Measurements from ENCODE around the gene PEX5.
A peak's percentile ranks its signal among the peaks of the same experiment; 100 is the strongest.

Gene PEX5

DNA sequence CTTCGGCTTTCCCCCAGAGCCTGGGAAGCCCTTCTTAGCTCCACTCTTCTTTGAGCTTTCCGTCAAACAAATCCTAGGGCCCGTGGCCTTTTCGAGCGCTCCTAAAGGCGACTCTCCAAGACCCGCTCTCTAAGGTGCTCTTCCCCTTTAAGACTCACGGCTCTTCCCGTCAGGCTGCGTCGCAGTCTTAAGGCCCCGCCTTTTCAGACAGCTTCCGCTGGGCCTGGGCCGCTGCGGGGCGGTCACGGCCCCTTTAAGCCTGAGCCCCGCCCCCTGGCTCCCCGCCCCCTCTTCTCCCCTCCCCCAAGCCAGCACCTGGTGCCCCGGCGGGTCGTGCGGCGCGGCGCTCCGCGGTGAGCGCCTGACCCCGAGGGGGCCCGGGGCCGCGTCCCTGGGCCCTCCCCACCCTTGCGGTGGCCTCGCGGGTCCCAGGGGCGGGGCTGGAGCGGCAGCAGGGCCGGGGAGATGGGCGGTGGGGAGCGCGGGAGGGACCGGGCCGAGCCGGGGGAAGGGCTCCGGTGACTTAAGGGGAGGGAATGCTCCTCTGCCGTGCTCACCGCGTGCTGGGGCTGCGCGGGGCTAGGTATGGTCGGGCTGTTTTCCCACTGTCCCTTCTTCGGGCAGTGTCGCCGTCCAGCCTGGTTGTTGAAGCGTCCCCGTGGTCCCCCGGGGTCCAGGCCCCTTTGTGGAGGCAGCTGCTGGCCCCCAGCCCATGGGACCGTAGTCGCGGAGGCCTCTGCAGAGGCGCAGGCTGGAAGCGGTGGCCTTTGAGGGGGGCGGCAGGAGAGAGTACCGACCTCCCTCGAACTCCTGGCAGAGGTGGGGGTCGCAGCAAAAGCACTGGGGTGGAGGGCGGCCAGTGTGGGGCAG lies at the start of gene PEX5:
PEX5 (plus strand) TSS at position 289 of the 870 bp plus-strand sequence. CDS start 692 bp downstream, outside the sequence.
- peak; percentile 83 for DNase-seq

DNA sequence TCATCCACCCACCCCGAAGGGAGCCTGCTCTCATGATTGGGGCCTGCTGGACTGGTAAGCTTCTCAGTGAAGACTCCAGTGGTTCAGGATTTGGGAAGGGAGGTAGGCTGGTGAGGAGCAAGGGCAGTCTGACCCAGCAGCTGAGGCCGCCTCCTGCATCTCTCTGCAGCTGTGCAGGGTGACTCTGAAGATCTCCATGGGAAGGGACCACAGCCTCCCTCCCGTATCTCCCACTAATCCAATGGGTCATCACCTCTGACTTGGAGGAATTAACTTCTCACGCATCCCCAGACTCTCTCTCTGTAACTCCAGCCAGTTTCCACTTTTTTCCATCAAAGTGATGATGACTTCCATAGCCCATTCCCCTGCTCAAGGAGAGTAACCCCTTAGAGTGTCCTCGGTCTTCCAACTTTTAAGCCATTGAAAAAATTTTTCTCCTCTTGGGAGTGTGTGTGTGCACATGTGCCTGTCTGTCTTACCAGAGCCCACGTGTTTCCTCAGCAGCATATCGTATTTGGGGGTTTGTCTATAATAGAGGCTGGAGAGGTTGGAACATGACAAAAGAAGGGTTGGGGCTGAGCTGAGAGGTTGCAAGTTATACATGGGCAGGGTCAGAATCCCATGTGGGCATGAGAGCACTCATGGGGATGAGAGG lies 48.0 kb upstream of the PEX5 start:
- DNase-seq: no peak

DNA sequence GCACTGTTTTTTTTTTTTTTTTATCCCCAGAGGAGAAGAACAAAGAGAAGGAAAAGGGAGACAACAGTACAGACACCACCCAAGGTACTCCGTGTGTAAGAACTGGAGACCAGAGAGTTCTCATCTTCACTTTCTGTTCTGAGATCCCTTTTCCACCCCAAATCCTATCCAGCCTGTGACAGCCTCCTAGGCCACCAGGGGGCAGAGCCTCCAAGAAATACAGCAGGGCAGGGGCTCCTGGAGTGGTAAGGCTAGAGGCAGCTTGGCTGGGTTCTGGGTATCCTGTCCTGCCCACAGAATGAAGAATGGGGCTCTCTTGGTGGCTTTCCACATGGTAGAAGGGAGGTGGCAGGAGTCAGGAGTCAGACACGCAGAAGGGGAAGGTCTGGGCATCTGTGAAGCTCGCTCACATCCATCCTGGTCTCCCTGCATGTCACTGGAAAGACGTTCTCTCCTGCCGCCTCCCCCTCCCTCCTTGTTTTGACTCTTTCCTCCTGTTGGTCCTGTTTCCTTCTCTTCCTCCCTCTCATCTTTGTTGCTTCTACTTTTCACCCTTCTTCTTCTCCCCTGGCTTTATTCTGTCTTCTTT lies 47.3 kb upstream of the PEX5 start:
- peak; percentile 59 for DNase-seq

DNA sequence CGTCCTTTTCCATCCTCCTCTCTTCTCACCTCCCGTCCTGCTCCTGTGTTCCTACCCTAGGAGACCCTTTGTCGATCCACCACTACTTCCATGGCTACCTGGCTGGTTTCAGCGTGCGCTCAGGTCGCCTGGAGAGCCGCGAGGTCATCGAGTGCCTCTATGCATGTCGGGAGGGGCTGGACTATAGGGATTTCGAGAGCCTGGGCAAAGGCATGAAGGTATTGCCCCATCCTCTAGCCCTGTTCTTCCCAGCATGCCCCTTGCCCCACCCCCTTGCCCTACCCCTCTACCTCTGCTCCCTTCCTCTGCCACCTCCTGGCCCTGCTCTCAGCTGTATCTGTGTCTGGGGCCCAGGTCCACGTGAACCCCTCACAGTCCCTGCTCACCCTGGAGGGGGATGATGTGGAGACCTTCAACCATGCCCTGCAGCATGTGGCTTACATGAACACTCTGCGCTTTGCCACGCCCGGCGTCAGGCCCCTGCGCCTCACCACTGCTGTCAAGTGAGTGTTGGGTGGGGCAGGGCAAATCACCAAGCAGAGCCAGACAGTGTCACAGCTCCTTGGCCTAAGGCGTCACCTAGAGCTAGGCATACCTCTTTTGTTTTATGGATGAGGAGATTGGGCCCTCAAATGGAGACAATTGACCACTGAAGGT lies 46.5 kb upstream of the PEX5 start:
- no peak for DNase-seq

DNA sequence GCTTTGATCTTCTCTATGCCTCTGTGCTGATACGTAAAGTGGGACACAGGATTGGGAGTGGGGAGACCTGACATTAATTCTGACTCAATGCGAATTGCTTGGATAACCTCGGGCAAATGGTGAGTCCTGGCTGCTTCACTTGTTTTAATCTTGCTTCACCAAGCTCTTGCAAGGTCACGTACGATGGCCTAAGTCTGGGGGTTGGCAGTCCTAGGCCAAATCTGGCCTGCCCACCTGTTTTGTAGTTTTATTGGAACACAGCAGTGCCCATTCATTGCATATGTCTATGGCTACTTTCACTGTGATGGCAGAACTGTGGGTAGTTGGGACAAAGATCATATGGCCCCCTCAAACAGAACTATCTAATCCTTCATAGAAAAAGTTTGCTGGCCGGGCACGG lies 45.9 kb upstream of the PEX5 start:
- no peak for DNase-seq

DNA sequence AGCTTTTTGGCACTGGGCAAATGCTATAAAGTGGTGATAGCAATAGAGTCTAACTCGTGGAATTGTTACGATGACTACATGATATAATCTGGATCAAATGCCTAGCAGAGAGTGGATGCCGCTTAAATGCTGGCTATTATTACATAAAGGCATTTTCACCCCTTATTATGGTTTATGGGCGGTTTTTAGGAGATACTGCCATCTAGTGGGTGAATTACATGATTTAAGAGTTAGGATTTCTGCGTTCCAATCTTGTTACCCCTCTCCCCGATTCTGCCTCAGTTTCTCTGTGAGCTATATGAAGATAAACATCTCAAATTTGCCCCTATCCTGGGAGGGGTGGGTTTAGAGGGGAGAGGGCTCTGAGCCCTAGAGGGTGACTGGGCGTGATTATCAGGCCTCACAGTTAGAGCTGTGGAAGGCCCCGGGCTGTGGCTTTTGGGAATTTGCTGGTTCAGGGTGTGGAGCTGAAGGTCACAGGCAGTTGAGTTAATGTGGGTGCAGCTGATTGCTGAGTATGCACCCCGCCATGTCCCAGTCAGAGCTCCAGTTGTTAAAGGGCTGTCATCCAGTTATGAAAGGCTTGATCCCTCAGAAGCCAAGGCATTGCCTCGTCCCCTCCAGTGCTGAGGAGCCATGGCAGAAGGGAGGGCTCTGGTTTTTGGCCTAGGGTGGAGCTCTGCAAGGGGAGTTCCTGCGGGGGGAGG lies 44.9 kb upstream of the PEX5 start:
- no peak for DNase-seq

DNA sequence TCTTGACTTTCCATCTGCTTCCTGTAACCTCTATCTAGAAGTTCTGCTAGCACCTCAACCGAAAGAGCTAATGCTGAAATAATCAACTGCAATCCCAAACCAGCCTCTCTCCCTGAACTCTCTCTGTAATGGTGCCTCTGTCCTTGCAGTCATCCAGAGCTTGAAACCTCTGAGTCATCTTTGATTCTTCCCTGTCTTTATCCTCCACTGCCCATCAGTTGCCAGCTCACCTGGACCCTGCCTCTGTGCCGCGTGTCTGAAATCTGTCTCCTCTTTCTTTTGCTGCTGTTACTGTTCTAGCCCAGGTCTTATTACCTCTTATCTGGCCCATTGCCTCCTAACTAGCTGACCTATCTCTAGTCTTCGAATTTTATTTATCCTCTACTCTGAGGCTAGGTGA lies 43.8 kb upstream of the PEX5 start:
- no peak for DNase-seq

DNA sequence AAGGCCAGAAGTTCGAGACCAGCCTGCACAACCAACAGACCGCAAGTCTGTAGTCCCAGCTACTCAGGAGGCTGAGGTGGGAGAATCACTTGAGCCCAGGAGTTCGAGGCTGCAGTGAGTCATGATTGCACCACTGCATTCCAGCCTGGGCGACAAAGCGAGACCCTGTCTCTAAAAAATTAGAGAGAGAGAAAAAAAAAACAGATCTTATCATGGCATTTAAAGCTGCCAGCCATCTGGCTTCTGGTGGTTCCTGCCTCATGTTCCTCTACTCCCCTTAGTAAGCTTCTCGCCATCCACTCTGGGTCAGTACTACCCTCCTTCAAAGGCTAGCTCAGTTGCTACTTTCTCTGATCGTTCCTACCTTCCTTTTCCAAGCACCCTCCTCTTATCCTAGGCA lies 43.3 kb upstream of the PEX5 start:
- no peak for DNase-seq

DNA sequence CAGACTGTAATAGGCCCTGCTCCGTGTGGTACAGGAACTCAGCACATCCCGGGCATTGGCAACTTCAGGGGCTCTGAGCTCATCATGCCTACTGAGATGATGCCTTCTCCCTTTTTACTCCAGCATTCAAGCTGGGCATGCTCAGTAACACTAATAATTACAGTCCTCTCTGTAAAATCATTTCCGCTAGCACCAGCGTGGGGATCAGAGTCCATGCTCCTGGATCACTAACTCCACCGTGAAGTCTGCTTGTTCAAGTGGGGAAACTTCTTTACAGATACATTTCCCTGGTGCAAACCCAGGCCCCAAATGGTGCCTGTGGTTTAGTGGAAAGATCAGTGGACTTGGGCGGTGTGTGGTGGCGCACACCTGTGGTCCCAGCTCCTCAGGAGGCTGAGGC lies 42.6 kb upstream of the PEX5 start:
- no peak for DNase-seq

DNA sequence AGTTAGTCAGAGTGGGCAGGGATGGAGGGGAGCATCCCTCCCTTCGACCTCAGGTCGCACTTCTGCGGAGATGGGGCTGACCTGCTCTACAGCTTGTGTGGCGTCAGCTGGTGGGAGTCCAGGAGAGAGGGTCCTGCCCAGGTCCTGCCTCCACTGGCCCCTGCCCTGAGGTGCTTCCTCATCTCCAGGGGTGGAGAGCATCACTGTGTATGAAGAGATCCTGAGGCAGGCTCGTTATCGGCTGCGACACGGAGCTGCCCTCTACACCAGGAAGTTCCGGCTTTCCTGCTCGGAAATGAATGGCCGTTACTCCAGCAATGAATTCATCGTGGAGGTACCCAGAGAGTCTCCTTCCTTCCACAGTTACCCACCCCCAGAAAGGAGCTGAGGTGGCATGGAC lies 39.1 kb upstream of the PEX5 start:
- no peak for DNase-seq

DNA sequence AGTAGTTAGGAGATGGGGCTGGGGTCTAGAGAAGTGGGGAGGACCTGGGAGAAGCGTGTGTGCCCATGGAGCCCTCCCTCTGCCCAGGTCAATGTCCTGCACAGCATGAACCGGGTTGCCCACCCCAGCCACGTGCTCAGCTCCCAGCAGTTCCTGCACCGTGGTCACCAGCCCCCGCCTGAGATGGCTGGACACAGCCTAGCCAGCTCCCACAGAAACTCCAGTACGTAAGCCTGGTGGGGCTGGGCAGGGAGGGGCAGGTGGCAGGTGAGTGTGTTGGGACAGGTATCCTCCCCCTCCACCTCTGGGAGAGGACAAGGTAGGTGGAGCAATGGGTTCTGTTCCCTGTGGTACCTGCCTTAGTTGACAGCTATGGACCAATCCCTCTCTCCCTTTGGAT lies 38.6 kb upstream of the PEX5 start:
- no peak for DNase-seq

DNA sequence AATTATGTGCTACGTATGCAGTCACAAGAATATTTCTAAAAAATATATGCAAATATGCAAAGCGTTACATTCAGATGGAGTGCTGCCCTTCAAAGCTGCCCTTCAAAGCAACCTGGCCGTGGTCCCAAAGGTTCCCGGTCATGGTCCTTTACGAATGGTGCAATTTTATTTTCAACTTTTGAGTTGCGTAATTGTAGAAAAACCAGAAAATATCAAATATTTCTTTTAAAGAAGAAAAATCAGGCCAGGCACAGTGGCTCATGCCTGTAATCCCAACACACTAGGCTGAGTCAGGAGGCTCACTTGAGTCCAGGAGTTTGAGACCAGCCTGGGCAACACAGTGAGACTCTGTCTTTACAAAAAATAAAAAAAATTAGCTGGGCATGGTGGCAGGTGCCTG lies 38.0 kb upstream of the PEX5 start:
- no peak for DNase-seq

DNA sequence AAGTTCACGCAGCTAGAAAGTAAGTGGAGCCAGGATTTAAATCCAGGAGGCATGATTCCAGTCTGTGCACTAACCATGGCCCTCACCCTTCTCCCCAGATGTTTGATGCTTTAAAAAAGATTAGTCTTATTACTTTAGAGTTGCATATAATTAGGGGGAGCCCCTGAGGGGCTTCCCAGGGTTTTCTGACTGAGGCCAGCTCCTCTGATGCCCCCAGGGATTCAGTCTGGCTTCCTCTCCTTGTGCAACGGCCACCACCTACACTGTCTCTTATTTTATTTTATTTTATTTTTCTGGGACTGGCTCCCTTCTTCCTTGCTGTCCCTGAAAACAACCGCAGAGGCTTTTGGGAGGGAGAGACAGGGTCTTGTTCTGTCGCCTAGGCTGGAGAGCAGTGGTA lies 36.7 kb upstream of the PEX5 start:
- no peak for DNase-seq

DNA sequence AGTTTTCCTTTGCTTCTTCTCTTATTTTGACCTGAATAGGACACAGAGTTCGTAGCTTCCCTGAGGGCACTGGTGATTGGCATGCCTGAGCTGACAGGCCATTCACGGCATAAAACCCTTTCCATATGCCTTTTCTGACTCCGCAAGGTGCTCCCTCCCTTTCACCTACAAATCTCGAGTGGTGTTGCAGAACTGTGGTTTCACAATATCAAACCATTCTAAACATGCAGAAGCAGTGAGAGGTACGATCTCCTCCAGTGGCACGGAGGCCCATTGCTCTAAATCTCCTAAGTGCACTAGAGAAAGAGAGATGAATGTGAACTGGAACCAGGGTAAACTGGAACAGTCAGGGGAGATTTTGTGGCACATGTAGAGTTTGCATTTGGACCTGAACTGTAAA lies 35.4 kb upstream of the PEX5 start:
- no peak for DNase-seq

DNA sequence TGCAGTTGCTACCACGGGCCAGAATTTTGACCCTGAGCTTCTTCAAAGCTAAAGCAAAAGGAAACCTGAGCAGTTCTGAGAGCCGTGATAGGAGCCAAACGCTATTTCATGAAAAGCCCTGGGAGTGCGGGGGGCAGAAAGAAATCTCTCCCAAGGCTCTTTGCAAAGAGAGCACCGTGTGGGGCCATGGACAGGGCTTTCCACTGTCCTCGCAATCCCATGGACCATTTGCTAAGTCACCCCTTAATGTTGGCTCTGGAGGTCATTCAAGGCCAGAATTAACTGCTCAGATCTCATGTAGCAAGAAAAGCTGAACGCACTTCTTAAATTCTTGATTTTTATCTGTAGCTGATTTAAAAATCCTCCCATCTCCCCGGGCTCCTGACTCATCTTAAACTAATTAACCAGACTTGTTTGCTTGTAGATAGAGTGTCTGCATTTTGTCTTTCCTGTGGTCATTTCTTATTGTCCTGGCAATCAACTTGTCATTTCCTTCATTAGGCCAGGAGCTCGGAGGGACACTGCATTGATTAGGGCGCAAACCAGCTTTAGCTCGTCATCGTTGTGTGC lies 34.5 kb upstream of the PEX5 start:
- DNase-seq: no peak

DNA sequence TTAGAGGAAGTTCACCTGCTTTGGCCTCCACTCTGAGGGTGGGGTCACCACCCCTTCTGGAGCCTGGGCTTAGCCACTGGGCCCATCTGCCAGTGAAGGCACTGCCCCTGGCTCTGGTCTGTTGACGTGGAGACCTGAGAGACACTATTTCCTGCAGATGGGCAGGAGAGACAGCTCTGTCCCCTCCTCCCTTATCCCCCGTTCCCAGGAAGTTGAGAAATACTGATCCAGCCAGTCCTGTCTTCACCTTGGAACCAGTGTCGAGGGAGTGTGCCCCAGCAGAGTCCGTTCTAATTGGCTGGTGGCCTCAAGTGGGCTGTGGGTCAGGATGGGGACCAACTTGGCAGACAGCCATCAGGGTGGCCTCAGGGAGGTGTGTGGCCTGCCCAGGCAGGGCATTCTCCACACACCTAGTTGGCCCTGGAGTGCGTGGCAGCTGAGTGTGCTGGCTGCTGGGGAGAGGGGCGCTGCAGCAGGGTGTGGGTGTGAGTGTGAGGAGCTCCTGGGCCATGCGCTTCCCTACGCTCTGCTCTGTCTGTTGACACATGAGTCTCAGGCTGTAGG lies 33.9 kb upstream of the PEX5 start:
- no peak for DNase-seq

DNA sequence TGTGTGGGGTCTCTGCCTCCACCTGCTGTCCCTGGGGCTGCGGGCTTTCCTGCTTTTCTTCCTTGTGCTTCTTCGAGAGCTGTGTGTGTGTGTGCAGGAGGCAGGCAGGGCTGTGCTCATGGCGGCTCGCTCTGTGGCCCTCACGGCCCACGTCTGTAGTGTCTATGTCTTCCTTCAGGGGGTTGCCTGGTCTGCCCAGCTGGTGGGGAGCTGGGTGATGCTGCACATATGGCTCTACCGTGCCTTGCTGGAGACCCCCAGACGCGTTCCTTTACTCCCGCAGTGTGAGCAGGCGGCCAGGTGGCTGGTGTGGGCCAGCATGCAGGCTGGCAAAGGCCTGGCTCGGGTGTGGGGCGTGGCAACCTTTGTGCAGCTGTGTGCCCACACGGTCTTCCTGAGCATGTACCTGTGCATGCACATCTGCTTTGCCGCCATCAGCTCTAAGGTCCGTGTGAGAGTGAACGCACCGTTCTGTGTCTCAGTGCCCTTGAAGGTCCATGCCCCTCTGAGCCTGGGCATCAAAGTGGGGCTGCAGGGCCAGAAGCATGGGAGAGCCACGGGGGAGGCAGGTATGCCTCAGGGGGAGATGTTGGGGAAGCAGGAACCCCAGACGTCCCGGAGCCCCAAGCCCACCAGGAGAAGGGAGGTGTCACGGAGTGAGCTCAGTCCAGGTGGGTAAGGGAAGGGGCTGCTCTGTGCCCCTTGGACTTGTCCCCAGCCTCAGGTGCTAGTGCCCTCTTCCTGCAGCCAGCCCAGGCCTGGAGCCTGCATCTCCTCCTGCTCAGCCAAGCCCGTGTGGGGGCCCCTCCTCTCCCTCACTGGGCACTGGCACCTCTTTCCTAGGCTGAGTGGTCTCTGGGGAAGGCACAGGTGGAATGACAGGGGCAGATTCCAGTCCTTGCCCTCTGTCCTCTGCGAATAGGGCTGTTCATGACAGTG lies 33.0 kb upstream of the PEX5 start:
- no peak for DNase-seq

DNA sequence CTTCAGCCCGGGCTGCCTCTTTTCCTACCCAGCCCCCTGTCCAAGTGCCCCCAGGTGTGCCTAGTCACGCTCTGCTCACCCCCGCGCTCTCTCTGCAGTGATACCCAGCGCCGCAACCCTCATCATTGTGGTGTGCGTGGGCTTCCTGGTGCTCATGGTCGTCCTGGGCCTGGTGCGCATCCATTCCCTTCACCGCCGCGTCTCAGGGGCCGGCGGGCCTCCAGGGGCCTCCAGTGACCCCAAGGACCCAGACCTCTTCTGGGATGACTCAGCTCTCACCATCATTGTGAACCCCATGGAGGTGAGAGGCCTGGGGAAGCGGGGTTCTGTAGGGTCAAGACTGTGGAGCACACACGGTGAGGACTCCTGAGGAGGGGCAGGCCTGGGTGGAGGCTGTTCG lies 32.1 kb upstream of the PEX5 start:
- DNase-seq: no peak

DNA sequence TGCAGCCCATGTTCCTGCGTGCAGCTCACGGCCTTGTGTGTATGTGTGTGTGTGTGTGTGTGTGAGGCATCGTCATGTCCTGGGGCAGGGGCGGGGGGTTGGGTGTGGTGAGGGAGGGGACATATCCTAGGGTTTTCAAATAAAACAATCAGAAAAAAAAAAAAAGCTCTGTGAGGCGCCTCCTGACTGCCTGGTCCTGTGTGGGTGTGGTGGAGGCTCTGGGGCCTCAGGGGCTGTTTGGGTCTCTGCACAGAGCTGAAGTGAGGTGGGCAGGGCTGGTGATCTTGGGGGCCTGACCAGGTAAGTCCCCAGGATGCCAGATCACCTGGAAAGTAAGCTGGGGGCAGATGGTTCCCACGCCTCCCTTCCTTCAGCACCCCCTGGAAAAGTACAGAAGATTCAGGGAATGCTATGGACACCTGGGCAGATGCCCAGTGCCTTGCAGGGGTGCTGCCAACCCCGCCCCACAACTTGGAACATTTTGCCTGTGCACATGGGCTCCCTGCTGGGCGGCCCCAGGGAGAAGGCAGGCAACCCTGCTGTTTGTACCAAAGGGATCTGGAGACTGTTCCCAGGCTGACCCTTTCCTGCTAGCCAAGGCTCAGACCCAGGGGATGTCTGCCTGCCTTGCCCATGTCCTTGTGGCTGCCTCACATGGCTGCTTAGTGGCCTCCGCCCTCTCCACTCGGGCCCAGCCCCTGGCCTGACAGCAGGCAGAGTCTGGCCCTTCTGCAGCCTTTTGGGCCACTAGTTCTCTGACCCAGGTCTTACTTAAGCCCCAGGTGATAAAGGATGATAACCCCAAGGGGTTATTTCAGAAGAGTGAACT lies 30.5 kb upstream of the PEX5 start:
- no peak for DNase-seq

DNA sequence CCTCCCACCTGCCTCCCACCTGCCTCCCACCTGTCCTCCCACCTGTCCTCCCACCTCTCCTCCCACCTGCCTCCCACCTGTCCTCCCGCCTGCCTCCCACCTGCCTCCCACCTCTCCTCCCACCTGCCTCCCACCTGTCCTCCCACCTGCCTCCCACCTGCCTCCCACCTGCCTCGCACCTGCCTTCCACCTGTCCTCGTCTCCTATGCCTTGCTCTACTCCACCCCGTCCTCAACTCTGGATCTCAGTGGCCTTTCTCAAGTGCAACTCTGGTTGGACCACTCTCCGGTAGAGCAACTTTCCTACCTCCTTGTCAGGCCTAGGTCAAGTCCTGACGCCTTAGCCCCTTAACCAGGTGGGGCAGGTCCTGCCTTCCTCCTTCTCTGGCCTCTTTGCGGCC lies 29.3 kb upstream of the PEX5 start:
- DNase-seq: no peak
